ENCODE measurements around the gene HRK.

HRK gene

GRCh38 chr12:116806845-116807440 is 74.3 kb downstream of the HRK start:
- H3K27ac ChIP-seq, result no peak overlapping the region
- TF ChIP-seq CTCF (conservative IDR thresholded peaks at IDR 0.05) (no peak), ZFX (IDR thresholded peaks at IDR 0.05) (no peak)

All from C4-2B (cell line).